AG10803 (cell line): ENCODE measurements around the gene PHEX.

Source experiments
- DNase-seq: peaks from one replicate; pipeline ENCODE4 v3.0.0; 2010; ENCODE audit warnings: low read depth
- H3K4me3 ChIP-seq: 2 replicates; pipeline ENCODE4 v1.5.1; 2011; ENCODE audit warnings: mild to moderate bottlenecking, low read length, control low read depth
- TF ChIP-seq, protein P1 (sequence below): conservative IDR thresholded peaks from 2 replicates; pipeline ENCODE4 v1.5.1; 2011; ENCODE audit warnings: mild to moderate bottlenecking, low read length, control low read depth, inconsistent platforms

PHEX gene

DNA sequence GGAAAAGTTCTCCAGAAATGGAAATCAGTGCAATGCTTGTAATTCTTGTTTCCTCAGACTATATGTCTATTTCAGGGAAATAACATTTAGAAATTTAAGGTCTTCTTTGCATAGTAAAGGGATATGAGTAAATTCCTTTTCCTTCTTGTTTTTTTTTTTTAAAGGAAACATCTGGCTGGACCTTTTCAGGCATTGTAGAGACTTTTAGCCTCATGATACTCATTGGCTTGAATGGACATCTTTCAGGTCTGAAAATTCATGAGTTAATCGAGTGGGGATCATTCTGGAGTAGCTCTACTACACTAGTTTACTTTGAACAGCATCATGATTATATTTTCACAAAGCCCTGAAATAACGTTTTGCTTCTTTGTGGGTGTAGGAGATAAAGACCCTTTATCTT is 152.0 kb downstream of the PHEX start:
- no peak overlapping the region for H3K4me3 ChIP-seq
- TF ChIP-seq, protein P1, sequence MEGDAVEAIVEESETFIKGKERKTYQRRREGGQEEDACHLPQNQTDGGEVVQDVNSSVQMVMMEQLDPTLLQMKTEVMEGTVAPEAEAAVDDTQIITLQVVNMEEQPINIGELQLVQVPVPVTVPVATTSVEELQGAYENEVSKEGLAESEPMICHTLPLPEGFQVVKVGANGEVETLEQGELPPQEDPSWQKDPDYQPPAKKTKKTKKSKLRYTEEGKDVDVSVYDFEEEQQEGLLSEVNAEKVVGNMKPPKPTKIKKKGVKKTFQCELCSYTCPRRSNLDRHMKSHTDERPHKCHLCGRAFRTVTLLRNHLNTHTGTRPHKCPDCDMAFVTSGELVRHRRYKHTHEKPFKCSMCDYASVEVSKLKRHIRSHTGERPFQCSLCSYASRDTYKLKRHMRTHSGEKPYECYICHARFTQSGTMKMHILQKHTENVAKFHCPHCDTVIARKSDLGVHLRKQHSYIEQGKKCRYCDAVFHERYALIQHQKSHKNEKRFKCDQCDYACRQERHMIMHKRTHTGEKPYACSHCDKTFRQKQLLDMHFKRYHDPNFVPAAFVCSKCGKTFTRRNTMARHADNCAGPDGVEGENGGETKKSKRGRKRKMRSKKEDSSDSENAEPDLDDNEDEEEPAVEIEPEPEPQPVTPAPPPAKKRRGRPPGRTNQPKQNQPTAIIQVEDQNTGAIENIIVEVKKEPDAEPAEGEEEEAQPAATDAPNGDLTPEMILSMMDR = no peak
- DNase-seq = no peak

DNA sequence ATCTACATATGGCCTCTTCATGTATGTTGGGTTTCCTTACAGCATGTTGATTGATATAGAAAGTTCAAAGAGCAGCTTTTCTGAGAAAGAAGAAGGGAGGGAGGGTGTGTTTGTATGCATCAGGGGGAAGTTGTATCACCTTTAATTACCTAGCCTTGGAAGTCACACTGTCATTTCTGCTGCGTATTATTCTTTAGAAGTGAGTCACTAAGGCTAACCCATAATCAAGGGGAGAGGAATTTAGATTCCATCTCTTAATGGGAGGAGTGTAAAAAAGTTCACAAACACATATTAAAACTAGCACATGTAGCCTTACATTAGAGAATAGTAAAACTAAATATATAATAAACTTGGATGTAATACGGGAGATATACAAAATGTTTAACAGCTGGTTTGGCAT is 154.0 kb downstream of the PHEX start:
- H3K4me3 ChIP-seq = no peak overlapping the region
- no peak for DNase-seq
- TF ChIP-seq, protein P1 = no peak

DNA sequence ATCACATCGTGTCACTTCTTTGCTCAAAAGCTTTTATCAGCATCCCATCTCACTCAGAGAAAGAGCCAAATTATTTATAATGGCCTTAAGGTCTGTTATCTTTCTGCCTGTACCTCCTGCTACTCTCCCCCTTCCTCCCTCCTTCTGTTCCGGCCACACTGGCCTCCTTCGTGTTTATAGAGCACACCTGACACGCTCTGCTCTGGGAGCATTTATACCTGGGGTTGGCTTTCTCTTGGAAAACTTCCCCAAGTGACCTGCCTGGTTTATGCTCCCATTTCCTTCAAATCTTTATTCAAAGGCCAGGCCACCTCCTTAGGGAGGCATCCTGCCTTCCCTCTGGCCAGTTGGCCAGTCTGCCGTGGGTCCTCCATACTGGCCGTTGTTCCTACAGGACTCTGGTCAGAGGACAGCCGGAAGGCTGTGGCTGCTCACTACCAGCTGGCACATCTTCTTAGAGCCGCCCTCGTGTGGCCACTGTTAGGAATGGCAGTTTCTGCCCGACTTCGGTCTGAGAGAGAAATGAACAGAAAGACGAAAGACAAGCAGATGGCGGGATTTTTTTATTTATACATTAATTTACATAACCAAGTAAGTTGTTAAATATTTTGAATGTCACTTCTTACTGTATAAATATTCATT is 160.4 kb downstream of the PHEX start:
- DNase-seq = peak; percentile 51
- TF ChIP-seq, protein P1 = peak; percentile 76
- no peak overlapping the region for H3K4me3 ChIP-seq

DNA sequence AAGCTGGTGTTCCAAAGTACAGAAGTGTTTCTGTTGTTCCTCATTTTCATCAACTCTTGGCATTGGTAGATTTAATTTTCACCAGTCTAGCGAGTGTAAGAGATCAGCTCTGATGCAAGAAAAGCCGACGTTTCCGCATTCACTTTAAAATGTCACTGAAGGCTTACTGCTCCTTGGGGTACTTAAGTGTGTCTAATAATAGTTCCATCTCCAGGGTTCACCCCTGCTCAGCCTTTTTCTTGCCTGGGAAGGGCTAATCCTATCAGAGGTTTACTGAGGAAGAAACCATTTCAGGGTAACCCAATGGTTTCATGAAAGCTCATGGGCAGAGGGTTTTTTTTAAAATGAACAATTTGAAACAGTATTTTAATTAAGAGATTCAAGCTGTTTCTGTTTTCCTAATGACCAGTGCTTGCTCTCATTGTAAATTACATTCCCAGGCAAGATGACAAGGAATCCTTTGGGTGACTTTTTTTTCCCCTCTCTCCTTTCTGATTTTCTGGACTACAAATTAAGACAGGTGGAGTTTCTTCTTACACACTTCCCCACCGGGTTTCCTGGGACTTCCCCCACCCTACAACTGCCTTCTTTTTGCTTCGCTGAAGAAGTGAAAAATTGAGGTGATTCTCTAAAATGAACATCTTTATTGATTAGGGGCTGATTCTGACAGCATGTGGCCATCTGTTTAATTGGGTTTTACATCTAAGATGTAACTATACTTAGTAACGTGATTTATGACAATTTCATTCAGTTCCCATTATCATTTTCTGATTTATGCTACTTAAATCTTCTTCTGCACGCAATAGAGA is 161.9 kb downstream of the PHEX start:
- H3K4me3 ChIP-seq = no peak overlapping the region
- no peak for DNase-seq
- TF ChIP-seq, protein P1 = no peak

DNA sequence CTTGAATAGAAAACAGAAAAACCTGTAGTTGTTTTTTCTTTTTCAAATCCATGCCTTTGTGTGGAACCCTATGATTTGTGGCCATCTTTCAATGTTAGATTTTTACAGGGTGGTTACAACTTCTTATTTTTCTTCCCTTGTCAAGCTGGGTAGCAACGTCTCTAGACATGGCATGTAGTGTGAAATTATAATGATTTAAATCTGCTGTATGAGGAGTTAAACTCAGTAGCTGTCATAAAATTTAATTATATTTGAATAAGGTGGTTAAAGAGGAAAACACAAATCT is 162.5 kb downstream of the PHEX start:
- no peak for DNase-seq
- no peak overlapping the region for H3K4me3 ChIP-seq
- TF ChIP-seq, protein P1 = no peak

DNA sequence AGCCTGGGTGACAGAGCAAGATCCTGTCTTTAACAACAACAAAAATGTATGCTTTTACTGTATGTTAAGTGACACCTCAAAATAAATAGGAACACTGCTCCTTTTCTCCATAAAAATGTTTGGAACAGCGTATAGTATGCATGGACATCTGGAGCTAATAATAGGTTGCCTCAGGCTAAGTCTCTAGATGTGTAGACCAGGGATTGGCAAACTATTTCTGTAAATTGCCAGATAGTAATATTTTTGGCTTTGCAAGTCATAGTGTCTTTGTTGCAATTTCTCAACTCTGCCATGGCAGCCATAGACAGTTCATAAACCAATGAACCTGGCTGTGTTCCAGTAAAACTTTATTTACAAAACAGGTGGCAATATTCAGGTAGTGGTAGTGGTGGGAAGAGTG is 164.0 kb downstream of the PHEX start:
- peak; percentile 71 for DNase-seq
- H3K4me3 ChIP-seq = no peak overlapping the region
- TF ChIP-seq, protein P1 = no peak

DNA sequence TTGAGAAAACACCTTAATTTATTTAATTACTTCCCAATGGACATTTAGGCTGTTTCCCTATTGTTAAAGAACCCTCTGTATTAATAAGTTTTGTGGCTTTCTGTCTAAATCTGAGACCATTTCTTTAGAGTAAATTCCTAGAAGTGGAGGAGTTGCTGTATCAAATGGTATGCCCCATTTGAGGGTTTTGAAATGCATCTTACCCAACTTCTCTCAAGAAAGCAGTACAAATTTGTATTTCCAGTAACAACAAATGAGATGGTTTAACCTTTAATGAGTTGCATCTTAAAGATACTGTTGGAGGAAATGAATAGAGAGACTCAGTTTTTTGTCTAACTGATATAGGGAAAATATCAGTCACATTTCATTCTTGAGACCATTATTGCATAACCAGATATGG is 170.1 kb downstream of the PHEX start:
- no peak for DNase-seq
- H3K4me3 ChIP-seq = no peak overlapping the region
- TF ChIP-seq, protein P1 = no peak
